Colonic mucosa (tissue), 4 donors: ENCODE measurements around the gene MAP3K2. TPM values are rescaled to one million over a fixed set of nuclear protein-coding genes. Genes with fewer than 3 reads are reported as not detected.

Source experiments
- DNase-seq: peaks from one replicate; pipeline ENCODE4 v3.0.0-alpha.2; 2020
- H3K27ac ChIP-seq: fragments of 200-600 bp; one replicate; pipeline ENCODE4 v1.8.0; 2021
- H3K27me3 ChIP-seq: fragments of 200-600 bp; one replicate; pipeline ENCODE4 v1.8.0; 2021
- H3K36me3 ChIP-seq: fragments of 200-600 bp; one replicate; pipeline ENCODE4 v1.8.0; 2021
- H3K4me1 ChIP-seq: fragments of 200-600 bp; one replicate; pipeline ENCODE4 v1.8.0; 2021; ENCODE audit warnings: mild to moderate bottlenecking
- H3K4me3 ChIP-seq: fragments of 200-600 bp; one replicate; pipeline ENCODE4 v1.8.0; 2021
- H3K9ac ChIP-seq, 2 donors: one replicate each; pipeline ENCODE4 v1.7.0; 2013; ENCODE audit warnings: control low read depth in 2 of 2, low read depth in 2 of 2, low read length in 2 of 2
- H3K9me3 ChIP-seq: fragments of 200-600 bp; one replicate; pipeline ENCODE4 v1.8.0; 2021
- CTCF ChIP-seq: fragments of 200-600 bp; IDR thresholded peaks from one replicate; pipeline ENCODE4 v1.8.0; 2022; ENCODE audit warnings: antibody characterized with exemption, mild to moderate bottlenecking
- intact Hi-C: fragments of 100-400 bp; cut with DNase I; formaldehyde crosslinking; loops from one replicate; pipeline ENCODE4 v1.14.1; 2022
- total RNA-seq, 2 donors: library from RNA; stranded (reverse); fragmentation: NEBNext Ultra II Directional in 1 of 2; extraction: Animal tissue kit (Norgen Biotek cat#: 25700) in 1 of 2; gene quantifications; one replicate each; pipeline ENCODE4 v1.2.1, GENCODE V29; 2021
- donor health status: healthy.
- donor health status: DM: no; HTN: no; CAD: no.
- donor health status: DM: no; HTN: no; CAD: no.

Gene MAP3K2
- total RNA-seq, 2 donors from 2014 or later, result 53.8 to 76.0 TPM

- DNase-seq, result no peak
- intact Hi-C loops, result no loop called here
- H3K9ac ChIP-seq, result no peak overlapping the region
- H3K27ac ChIP-seq, result no peak overlapping the region
- H3K36me3 ChIP-seq, result peaks cover 13% of the 10 kb centered on the region
- H3K9me3 ChIP-seq, result no peaks in the 10 kb centered on the region
- H3K27me3 ChIP-seq, result no peaks in the 10 kb centered on the region
- no peak overlapping the region for H3K4me3 ChIP-seq
- no peak for TF ChIP-seq CTCF
- no peaks in the 10 kb centered on the region for H3K4me1 ChIP-seq
Observed at GRCh38 chr2:127279781-127280180, 108.0 kb downstream of the MAP3K2 start.

- Histone ChIP-seq H3K27me3 (no peaks in the 10 kb centered on the region), H3K9ac (no peak overlapping the region), H3K4me3 (no peak overlapping the region), H3K36me3 (peaks cover 8% of the 10 kb centered on the region), H3K27ac (no peak overlapping the region), H3K4me1 (no peaks in the 10 kb centered on the region), H3K9me3 (no peaks in the 10 kb centered on the region)
- no peak for TF ChIP-seq CTCF
- no peak for DNase-seq
- intact Hi-C loops, result no loop called here
Observed at GRCh38 chr2:127278959-127279358, 108.8 kb downstream of the MAP3K2 start.

- no peak overlapping the region for H3K4me3 ChIP-seq
- intact Hi-C loops, result no loop called here
- no peak for DNase-seq
- H3K27ac ChIP-seq, result no peak overlapping the region
- H3K27me3 ChIP-seq, result no peaks in the 10 kb centered on the region
- H3K36me3 ChIP-seq, result peaks cover 14% of the 10 kb centered on the region
- TF ChIP-seq CTCF, result no peak
- H3K9me3 ChIP-seq, result no peaks in the 10 kb centered on the region
- H3K4me1 ChIP-seq, result no peaks in the 10 kb centered on the region
- no peak overlapping the region for H3K9ac ChIP-seq
Observed at GRCh38 chr2:127277028-127277427, 110.7 kb downstream of the MAP3K2 start.

GRCh38 chr2:127275789-127276188 is 112.0 kb downstream of the MAP3K2 start:
- DNase-seq, result no peak
- H3K9me3 ChIP-seq, result no peaks in the 10 kb centered on the region
- H3K4me1 ChIP-seq, result no peaks in the 10 kb centered on the region
- H3K27me3 ChIP-seq, result no peaks in the 10 kb centered on the region
- H3K9ac ChIP-seq, result no peak overlapping the region
- H3K4me3 ChIP-seq, result no peak overlapping the region
- TF ChIP-seq CTCF, result no peak
- no peak overlapping the region for H3K27ac ChIP-seq
- intact Hi-C loops, result no loop called here
- peaks cover 16% of the 10 kb centered on the region for H3K36me3 ChIP-seq

GRCh38 chr2:127275356-127275755 is 112.4 kb downstream of the MAP3K2 start:
- TF ChIP-seq CTCF, result no peak
- DNase-seq, result no peak
- Histone ChIP-seq H3K9me3 (no peaks in the 10 kb centered on the region), H3K4me3 (no peak overlapping the region), H3K9ac (no peak overlapping the region), H3K27ac (no peak overlapping the region), H3K4me1 (no peaks in the 10 kb centered on the region), H3K36me3 (peaks cover 21% of the 10 kb centered on the region), H3K27me3 (no peaks in the 10 kb centered on the region)
- intact Hi-C loops, result no loop called here

- no peaks in the 10 kb centered on the region for H3K9me3 ChIP-seq
- peaks cover 19% of the 10 kb centered on the region for H3K36me3 ChIP-seq
- no peak overlapping the region for H3K4me3 ChIP-seq
- no peaks in the 10 kb centered on the region for H3K27me3 ChIP-seq
- no peaks in the 10 kb centered on the region for H3K4me1 ChIP-seq
- TF ChIP-seq CTCF, result no peak
- no peak overlapping the region for H3K9ac ChIP-seq
- intact Hi-C loops, result no loop called here
- H3K27ac ChIP-seq, result no peak overlapping the region
- no peak for DNase-seq
Observed at GRCh38 chr2:127270663-127271062, 117.1 kb downstream of the MAP3K2 start.
